CD4-positive, alpha-beta T cell treated with Interleukin-4 for 4 hours (primary cell): ENCODE data around the gene TPPP.
"Not testable (repeated sequence)": the region's sequence is repeated elsewhere in the genome, so short reads cannot be mapped to it uniquely, and the experiment has no call there.

Source experiments
- DNase-seq: peaks from one replicate; pipeline ENCODE4 v3.0.0-alpha.2; 2020

TPPP gene

DNA sequence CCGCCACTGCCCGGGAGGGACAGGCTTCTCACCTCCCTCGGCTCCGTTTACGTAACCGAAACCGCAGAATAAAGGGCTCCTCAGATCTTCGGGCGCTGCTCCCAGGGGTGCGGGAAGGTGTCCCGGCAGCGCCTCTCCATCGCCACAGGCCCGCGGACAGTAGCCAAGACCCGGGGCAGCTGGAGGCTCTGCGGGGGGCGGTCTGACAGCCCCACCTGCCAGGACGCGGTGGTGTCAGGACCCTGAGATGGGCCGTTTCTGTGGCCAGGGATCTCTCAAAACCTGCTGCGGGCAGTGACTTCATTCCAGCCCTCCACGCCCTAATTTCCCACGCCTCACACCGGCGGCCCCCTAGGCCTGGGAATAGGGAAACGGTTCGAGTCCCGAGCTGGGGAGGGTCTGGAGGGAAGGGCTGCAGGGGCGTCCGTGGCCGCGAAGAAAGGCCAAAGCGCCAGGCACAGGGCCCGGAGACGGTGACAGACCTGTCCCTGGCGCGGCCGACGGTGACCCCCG lies 567 bp downstream of the TPPP start:
- not testable (repeated sequence) for DNase-seq

DNA sequence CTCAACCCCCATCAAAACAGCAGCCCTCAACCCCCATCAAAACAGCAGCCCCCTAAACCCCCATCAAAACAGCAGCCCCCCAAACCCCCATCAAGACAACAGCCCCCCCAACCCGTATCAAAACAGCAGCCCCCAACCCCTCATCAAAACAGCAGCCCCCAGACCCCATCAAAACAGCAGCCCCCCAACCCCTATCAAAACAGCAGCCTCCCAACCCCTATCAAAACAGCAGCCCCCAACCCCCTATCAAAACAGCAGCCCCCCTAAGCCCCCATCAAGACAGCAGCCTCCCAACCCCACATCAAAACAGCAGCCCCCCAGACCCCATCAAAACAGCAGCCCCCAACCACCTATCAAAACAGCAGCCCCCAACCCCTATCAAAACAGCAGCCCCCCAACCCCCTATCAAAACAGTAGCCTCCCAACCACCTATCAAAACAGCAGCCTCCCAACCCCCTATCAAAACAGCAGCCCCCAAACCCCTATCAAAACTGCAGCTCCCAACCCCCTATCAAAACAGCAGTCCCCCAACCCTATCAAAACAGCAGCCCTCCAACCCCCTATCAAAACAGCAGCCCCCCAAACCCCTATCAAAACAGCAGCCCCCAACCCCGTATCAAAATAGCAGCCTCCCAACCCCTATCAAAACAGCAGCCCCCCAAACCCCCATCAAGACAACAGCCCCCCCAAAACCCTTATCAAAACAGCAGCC lies 1.2 kb downstream of the TPPP start:
- no peak for DNase-seq

DNA sequence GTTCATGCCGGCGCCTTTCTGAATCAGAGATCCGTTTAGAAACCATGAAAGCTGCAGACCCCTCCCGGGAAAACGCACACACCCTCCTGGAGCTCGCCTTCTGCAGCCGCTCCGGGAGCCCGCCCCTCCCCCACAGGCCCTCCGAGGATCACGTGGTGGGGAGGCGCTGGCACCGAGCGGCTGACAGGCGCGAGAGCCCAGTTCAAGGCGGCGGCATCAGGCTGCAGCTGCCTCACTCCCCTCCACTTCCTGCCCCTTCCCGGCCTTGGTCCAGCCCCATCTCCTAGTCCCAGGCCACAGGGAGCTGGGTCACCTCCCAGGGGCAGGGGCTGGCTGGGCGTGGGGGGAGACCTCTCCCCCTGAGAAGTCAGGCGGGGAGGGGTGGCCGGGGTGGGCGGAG lies 2.1 kb downstream of the TPPP start:
- DNase-seq: not testable (repeated sequence)

DNA sequence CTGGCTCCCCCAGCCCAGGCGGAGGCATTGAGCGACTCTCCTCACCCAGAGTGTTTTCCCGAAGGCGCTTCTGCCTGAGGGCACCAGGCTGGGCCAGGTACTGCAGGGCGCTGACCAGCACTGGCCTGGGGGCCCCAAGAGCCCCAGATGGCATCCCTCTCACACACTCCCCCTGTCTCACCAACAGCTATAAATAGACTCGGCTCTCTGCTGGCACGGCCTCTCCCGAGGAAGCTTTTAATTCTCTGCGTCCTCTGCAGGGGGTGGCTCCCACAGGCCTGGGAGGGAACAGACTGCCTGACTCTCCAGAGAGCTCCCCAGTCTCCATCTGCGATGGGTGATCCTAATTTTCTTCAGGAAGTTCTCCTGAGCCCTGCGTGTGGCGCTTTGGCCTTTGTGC lies 2.9 kb downstream of the TPPP start:
- DNase-seq: not testable (repeated sequence)

- DNase-seq: not testable (repeated sequence)
Observed at GRCh38 chr5:688348-689010, 4.7 kb downstream of the TPPP start.

- DNase-seq: not testable (repeated sequence)
Observed at GRCh38 chr5:686936-687335, 6.2 kb downstream of the TPPP start.

GRCh38 chr5:686172-686523 lies 7.0 kb downstream of the TPPP start:
- not testable (repeated sequence) for DNase-seq

DNA sequence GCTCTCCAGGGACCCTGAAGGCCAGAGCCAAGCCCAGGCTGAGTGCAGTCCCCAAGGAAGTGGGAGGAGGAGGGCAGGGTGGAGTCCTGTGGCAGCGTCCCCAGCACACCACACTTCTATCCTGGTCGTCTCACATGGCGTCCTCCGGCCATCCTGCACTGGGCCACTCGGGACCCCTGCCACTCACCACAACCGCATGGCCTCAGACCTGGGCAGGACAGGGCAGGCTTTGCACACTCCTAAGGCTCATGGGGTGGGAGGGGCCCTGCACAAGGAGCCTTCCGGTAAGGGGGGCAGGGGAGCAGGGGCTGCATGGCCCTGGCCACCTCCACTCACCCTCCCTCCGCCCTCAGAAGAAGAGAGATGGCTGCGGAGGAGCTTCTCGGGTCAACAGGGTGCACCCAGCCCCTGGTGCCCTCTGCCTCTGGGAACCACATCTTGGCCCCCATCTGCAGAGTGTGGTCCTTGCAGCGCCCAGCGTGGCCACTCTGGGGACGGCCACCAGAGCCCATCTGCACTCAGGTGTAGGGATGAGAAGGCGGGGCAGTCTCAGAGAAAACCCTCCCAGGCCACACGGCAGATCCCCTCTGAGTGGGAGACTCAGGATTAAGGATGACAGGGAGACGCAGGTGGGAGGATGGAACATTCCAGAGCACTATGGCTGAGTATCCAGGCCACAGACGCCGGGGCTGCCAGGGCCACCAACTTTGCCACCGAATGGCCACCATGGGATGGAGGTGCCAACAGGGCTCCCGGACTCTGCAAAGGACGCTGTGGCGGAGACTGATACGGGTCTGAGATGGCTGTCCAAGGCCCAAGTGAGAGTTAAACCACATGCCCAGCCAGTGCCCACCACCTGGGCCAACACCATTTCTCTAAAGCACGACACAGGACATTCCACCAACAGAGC lies 7.6 kb downstream of the TPPP start:
- no peak for DNase-seq

DNA sequence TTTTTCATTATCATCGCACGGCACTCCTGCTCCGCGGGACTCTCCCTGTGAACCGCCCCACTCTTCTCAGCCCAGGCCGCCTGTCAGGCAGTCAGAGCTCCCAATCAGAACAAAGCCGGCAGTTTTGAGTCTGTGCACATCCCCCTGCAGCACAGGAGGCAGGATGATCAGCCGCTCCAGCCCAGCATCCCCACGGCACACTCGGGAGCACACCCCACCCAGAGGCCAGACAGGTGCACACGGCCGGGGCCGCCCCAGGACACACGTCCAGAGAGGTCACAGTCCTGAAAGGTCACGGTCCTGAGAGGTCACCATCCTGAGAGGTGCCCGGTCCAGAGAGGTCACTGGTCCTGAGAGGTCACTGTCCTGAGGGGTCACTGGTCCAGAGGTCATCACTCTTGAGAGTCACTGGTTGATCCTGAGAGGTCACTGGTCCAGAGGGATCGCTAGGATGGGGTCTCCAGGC lies 8.4 kb downstream of the TPPP start:
- DNase-seq: no peak

DNA sequence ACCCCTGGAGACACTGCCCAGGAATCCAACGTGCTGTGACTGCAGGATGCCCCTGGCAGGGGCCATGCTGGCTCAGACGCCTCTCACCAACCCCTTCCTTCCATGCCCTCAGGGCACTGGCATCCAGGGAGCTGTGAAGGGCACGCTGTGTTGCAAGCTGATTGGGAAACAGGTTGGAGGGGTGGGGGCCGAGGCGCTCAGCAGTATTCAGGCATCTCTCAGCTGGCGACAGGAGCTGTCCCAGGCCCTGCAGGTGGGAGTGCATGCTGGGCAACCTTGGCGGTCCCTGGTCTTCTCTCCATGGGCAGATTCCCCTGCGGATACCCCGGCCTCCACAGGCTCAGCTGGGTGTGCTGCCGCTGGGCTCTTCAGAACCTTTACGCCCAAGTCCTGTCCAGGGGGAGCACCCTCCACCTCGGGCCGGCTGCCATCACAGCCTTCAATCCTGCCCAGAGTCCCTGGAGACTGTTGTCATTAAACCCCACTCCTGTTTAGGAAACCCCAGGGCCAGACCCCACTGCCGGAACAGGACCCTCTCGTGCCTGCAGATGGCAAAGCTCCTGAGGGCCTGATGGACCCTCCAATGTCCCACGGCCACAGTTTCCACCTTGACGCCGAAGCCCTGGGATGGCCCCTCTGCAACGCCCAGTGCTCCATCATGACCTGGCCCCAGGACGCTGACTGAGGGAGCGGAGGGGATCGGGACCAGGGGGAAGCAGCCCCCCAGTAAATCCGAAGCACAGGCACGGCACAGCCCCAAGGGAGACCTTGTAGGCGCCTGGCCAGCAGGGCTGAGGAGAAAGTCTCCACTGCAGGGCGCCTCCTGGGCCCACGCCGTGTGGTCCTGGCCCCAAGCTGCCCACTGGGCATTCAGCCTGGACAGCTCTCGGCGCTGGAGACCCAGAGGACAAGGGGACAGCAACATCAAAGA lies 9.3 kb downstream of the TPPP start:
- no peak for DNase-seq

DNA sequence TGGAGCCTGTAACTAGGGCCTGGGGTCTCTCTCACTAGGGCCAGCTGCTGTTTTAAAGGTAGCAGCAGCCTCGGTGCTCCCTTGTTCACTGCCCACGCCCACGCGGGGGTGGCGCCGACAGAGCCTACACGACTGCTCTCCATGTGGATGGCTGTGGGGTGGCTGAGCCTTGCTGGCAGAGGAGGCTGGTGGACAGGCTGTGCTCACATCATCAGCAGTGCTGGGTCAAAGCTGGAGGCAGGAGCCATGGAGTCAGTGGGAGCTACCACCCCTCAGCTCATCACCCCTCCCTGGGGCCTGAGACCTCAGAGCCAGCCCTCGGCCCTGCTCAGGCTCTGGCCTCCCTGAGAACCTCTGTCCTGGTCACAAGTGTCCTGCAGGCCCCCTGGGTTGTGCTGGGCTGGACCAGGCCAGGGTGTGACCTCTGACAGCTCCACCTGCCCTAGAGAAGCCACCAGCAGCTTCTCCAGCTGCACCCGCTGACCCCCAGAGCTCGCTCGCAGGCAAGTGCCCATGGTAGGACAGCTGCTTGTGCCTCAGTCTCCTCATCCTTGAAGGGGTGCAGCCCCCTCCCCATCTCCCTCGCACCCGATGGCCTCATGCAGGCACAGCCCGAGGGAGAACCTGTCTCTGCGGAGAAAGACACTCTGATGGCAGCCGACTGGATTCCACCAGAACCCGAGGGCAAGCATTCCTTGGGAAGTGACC lies 10.3 kb downstream of the TPPP start:
- not testable (repeated sequence) for DNase-seq

DNA sequence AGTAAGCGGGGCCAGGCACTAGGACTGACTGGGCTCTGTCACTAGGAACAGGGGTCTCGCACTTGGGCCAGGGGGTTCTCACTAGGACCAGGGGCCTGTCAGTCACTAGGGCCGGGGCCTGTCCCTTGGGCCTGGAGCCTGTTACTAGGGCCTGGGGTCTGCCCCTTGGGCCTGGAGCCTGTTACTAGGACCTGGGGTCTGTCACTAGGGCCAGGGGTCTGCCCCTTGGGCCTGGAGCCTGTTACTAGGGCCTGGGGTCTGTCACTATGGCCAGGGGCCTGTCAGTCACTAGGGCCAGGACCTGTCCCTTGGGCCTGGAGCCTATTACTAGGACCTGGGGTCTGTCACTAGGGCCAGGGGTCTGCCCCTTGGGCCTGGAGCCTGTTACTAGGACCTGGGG lies 10.9 kb downstream of the TPPP start:
- DNase-seq: not testable (repeated sequence)

GRCh38 chr5:681317-682191 lies 11.6 kb downstream of the TPPP start:
- not testable (repeated sequence) for DNase-seq

GRCh38 chr5:680836-681235 lies 12.3 kb downstream of the TPPP start:
- not testable (repeated sequence) for DNase-seq

DNA sequence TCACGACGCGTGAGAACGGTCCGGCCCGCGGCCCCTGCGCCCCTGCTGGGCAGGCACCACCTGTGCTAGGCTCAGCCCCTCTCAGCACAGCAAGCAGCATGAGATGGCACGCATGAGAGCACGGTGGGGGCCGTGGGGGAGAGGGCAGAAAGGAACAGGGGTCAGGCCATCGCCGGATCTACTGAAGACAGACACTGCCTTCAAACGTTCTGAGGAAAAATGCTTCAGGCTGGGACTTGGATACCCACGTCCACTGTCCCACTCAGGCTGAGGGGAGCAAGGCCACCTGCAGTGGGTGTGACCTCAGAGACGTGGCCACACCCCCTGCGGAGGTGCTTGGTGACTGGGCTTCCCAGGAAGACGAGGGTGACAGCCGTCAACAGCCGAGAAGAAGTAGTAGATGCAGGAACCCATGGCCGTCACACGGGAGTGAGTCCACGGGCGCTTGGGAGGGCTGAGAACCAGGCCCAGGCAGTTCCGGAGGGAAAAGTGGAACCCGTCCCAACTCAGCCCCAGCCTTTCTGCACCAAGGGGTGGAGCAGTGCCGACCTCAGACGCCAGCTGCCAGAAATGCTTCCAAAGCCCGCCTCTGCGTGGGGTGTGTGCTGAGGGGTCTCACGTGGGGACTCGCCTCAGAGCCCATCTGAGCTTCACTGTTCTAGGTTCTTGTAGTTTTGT lies 12.9 kb downstream of the TPPP start:
- not testable (repeated sequence) for DNase-seq

- DNase-seq: not testable (repeated sequence)
Observed at GRCh38 chr5:679166-679895, 13.8 kb downstream of the TPPP start.

DNA sequence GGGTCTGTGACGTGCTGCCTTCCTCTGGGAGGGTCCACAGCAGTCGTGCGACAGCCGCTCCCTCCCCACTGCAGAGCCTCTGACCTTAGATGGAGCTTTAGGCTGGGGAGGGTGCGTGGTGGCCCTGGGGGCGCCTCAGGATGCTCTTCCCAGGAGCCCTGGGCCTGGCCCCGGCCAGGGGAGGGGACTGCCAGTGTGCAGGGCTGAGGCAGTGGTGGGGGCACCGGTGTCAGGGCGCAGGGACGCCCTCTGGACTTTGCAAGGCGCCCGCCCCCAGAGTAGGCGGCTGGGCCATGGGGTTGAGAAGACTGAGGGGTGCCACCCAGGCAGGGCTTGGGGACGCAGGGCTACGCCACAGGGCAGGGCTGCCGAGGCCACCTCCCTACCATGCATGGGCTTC lies 14.6 kb downstream of the TPPP start:
- not testable (repeated sequence) for DNase-seq

GRCh38 chr5:677131-678101 lies 15.7 kb downstream of the TPPP start:
- DNase-seq: no peak
